ENCODE measurements around the gene XRN2. TPM values are rescaled to one million over a fixed set of nuclear protein-coding genes. Genes with fewer than 3 reads are reported as not detected.

The XRN2 gene
- total RNA-seq, 1 donor: 125 TPM

DNA sequence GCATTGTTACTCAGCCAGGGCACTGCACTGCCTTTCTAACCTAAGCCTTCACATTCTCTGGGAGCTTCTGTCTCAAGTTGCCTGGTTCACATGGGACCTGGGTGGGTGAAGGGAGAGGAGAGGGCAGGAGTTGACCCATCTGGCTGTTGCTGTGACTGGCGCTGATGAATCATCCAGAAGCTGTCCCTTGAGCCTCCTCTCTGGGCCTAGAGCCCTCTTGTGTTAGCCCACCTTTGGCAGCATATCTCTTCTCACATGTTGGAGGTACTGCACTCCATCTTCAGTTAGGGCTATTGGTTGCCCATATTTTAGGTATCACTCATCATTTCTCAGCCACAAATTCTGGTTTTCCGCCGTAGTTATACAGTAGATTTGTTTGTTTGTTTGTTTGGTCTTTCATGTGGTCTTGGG is 19.8 kb downstream of the XRN2 start:
- no peak overlapping the region for H3K4me3 ChIP-seq (ENCODE audit: insufficient read depth, low read length)
- no peaks in the 10 kb centered on the region for H3K9me3 ChIP-seq (ENCODE audit: low read depth, low read length)
- H2AFZ ChIP-seq (ENCODE audit: low read length): no peak overlapping the region
- H4K20me1 ChIP-seq (ENCODE audit: insufficient read depth, low read length): peaks cover 84% of the 10 kb centered on the region
- TF ChIP-seq, protein P1, sequence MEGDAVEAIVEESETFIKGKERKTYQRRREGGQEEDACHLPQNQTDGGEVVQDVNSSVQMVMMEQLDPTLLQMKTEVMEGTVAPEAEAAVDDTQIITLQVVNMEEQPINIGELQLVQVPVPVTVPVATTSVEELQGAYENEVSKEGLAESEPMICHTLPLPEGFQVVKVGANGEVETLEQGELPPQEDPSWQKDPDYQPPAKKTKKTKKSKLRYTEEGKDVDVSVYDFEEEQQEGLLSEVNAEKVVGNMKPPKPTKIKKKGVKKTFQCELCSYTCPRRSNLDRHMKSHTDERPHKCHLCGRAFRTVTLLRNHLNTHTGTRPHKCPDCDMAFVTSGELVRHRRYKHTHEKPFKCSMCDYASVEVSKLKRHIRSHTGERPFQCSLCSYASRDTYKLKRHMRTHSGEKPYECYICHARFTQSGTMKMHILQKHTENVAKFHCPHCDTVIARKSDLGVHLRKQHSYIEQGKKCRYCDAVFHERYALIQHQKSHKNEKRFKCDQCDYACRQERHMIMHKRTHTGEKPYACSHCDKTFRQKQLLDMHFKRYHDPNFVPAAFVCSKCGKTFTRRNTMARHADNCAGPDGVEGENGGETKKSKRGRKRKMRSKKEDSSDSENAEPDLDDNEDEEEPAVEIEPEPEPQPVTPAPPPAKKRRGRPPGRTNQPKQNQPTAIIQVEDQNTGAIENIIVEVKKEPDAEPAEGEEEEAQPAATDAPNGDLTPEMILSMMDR (IDR thresholded peaks at IDR 0.05; ENCODE audit: extremely low read depth, low read depth, low read length): no peak
- no peak for DNase-seq (ENCODE audit: insufficient read length, low spot score, missing footprints)
- H3K4me2 ChIP-seq (ENCODE audit: insufficient read depth, low read length): no peak overlapping the region
- H3K27me3 ChIP-seq (ENCODE audit: insufficient read depth, low read length): no peaks in the 10 kb centered on the region
- H3K36me3 ChIP-seq (ENCODE audit: insufficient read depth, low read length): no peaks in the 10 kb centered on the region
- peaks cover 33% of the 10 kb centered on the region for H3K4me1 ChIP-seq (ENCODE audit: insufficient read depth, low read length)
- peaks cover 99% of the 10 kb centered on the region for H3K79me2 ChIP-seq (ENCODE audit: insufficient read depth, low read length)
- H3K27ac ChIP-seq (ENCODE audit: low read depth, low read length): peak overlapping the region; percentile 38

DNA sequence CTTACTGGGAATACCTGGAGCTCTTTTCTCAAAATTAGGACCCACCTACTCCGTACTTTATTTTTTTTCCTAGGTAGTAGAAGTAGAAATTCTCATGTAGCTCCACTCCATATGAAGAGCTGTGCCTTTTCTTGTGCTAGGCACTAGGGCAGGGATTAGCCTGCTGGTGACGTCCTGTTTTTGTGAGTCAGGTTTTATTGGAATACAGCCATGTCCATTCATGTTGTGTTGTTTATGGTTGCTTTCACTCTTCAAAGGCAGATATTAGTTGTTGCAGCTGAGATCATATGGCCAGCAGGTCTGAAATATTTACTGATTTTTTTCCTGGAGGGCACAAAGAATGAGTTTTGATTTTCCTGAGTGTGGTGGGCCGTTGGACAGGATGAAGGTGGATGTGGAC is 20.5 kb downstream of the XRN2 start:
- Histone ChIP-seq H3K79me2 (ENCODE audit: insufficient read depth, low read length) (peaks cover 99% of the 10 kb centered on the region), H3K4me1 (ENCODE audit: insufficient read depth, low read length) (peaks cover 29% of the 10 kb centered on the region), H4K20me1 (ENCODE audit: insufficient read depth, low read length) (peaks cover 84% of the 10 kb centered on the region), H3K4me2 (ENCODE audit: insufficient read depth, low read length) (no peak overlapping the region), H3K4me3 (ENCODE audit: insufficient read depth, low read length) (no peak overlapping the region), H3K36me3 (ENCODE audit: insufficient read depth, low read length) (peaks cover 3% of the 10 kb centered on the region), H2AFZ (ENCODE audit: low read length) (no peak overlapping the region), H3K9me3 (ENCODE audit: low read depth, low read length) (no peaks in the 10 kb centered on the region), H3K27ac (ENCODE audit: low read depth, low read length) (peak overlapping the region; percentile 38), H3K27me3 (ENCODE audit: insufficient read depth, low read length) (no peaks in the 10 kb centered on the region)
- TF ChIP-seq, protein P1 (IDR thresholded peaks at IDR 0.05; ENCODE audit: extremely low read depth, low read depth, low read length): no peak
- no peak for DNase-seq (ENCODE audit: insufficient read length, low spot score, missing footprints)

DNA sequence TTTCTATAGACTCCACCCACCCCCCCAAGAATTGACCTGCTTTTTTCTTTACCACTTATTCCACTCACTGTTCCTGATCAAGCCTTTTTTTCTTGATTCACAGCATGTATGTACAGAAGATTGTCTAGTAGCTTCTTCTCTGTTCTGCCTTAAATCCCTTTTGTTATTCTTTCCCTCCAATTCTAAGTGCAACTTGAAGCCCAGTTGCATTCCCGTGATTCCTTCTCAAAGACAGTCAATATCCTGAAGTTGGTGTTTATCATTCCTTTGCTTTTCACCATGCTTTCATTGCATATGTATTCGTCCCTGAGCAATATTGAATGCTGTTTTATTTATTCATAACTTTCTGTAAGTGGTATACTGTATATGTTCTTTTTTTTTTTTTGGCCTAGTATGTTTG is 21.0 kb downstream of the XRN2 start:
- Histone ChIP-seq H3K4me1 (ENCODE audit: insufficient read depth, low read length) (peaks cover 28% of the 10 kb centered on the region), H3K79me2 (ENCODE audit: insufficient read depth, low read length) (peaks cover 99% of the 10 kb centered on the region), H3K36me3 (ENCODE audit: insufficient read depth, low read length) (peaks cover 3% of the 10 kb centered on the region), H3K4me2 (ENCODE audit: insufficient read depth, low read length) (no peak overlapping the region), H3K27me3 (ENCODE audit: insufficient read depth, low read length) (no peaks in the 10 kb centered on the region), H3K9me3 (ENCODE audit: low read depth, low read length) (no peaks in the 10 kb centered on the region), H3K27ac (ENCODE audit: low read depth, low read length) (no peak overlapping the region), H4K20me1 (ENCODE audit: insufficient read depth, low read length) (peaks cover 80% of the 10 kb centered on the region), H3K4me3 (ENCODE audit: insufficient read depth, low read length) (no peak overlapping the region), H2AFZ (ENCODE audit: low read length) (no peak overlapping the region)
- TF ChIP-seq, protein P1 (IDR thresholded peaks at IDR 0.05; ENCODE audit: extremely low read depth, low read depth, low read length): no peak
- no peak for DNase-seq (ENCODE audit: insufficient read length, low spot score, missing footprints)

DNA sequence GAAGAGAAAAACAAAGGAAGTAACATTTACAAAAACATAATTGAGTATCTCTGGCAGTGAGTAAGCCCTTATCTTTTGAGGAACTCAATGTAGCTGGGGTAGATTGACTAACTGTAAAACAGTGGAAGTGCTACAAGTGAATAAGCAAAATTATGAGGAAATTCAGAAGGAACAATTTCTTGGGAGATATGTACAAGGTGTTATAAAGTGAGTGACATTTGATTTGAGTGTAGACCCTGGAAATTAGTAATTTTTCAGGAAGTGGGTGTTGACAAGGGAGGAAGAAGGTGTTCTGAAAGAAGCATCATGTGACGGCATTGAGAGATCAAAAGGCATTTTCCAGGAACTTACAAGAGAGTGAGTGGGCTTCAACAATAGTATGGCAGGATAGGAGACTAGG is 22.2 kb downstream of the XRN2 start:
- Histone ChIP-seq H3K4me3 (ENCODE audit: insufficient read depth, low read length) (no peak overlapping the region), H3K4me2 (ENCODE audit: insufficient read depth, low read length) (no peak overlapping the region), H3K27me3 (ENCODE audit: insufficient read depth, low read length) (no peaks in the 10 kb centered on the region), H3K4me1 (ENCODE audit: insufficient read depth, low read length) (peaks cover 28% of the 10 kb centered on the region), H3K79me2 (ENCODE audit: insufficient read depth, low read length) (peaks cover 95% of the 10 kb centered on the region), H3K9me3 (ENCODE audit: low read depth, low read length) (no peaks in the 10 kb centered on the region), H2AFZ (ENCODE audit: low read length) (no peak overlapping the region), H4K20me1 (ENCODE audit: insufficient read depth, low read length) (peaks cover 72% of the 10 kb centered on the region), H3K36me3 (ENCODE audit: insufficient read depth, low read length) (peaks cover 3% of the 10 kb centered on the region), H3K27ac (ENCODE audit: low read depth, low read length) (no peak overlapping the region)
- no peak for DNase-seq (ENCODE audit: insufficient read length, low spot score, missing footprints)
- TF ChIP-seq, protein P1 (IDR thresholded peaks at IDR 0.05; ENCODE audit: extremely low read depth, low read depth, low read length): no peak

Measured in osteoblast (primary cell).